ENCODE results near the gene ANKRD31.
"Not testable (repeated sequence)": the region's sequence is repeated elsewhere in the genome, so short reads cannot be mapped to it uniquely, and the experiment has no call there.

Gene ANKRD31

GRCh38 chr5:75226916-75227315 lies 9.8 kb downstream of the ANKRD31 start:
- no peak overlapping the region for H3K27ac ChIP-seq (ENCODE audit: low read depth, low read length)

GRCh38 chr5:75225506-75225905 lies 11.2 kb downstream of the ANKRD31 start:
- no peaks in the 10 kb centered on the region for H3K4me1 ChIP-seq (ENCODE audit: control insufficient read depth, insufficient read depth, low read length, unreplicated experiment)

More at GRCh38 chr5:75226916-75227315, 9.8 kb downstream of the ANKRD31 start:
- Histone ChIP-seq H3K79me2 (ENCODE audit: control insufficient read depth, insufficient read depth, low read length, unreplicated experiment) (no peaks in the 10 kb centered on the region), H3K4me3 (ENCODE audit: low read depth, low read length) (no peak overlapping the region), H3K4me1 (ENCODE audit: control insufficient read depth, insufficient read depth, low read length, unreplicated experiment) (no peaks in the 10 kb centered on the region), H3K36me3 (ENCODE audit: insufficient read depth, low read length) (no peaks in the 10 kb centered on the region), H3K27me3 (ENCODE audit: insufficient read depth, low read length) (no peaks in the 10 kb centered on the region), H2AFZ (ENCODE audit: low read length, unreplicated experiment) (no peak overlapping the region)

GRCh38 chr5:75220787-75221186 lies 15.9 kb downstream of the ANKRD31 start:
- H3K4me1 ChIP-seq (ENCODE audit: control insufficient read depth, insufficient read depth, low read length, unreplicated experiment); H3K27ac ChIP-seq (ENCODE audit: low read depth, low read length); H2AFZ ChIP-seq (ENCODE audit: low read length, unreplicated experiment); H3K79me2 ChIP-seq (ENCODE audit: control insufficient read depth, insufficient read depth, low read length, unreplicated experiment); H3K27me3 ChIP-seq (ENCODE audit: insufficient read depth, low read length); H3K36me3 ChIP-seq (ENCODE audit: insufficient read depth, low read length); H3K4me3 ChIP-seq (ENCODE audit: low read depth, low read length): not testable (repeated sequence)

More at GRCh38 chr5:75225506-75225905, 11.2 kb downstream of the ANKRD31 start:
- no peaks in the 10 kb centered on the region for H3K27me3 ChIP-seq (ENCODE audit: insufficient read depth, low read length)
- H2AFZ ChIP-seq (ENCODE audit: low read length, unreplicated experiment) = no peak overlapping the region
- no peaks in the 10 kb centered on the region for H3K36me3 ChIP-seq (ENCODE audit: insufficient read depth, low read length)
- H3K27ac ChIP-seq (ENCODE audit: low read depth, low read length) = no peak overlapping the region
- no peak overlapping the region for H3K4me3 ChIP-seq (ENCODE audit: low read depth, low read length)
- H3K79me2 ChIP-seq (ENCODE audit: control insufficient read depth, insufficient read depth, low read length, unreplicated experiment) = no peaks in the 10 kb centered on the region

- Histone ChIP-seq H3K27me3 (ENCODE audit: insufficient read depth, low read length) (no peaks in the 10 kb centered on the region; the same call in 1 of the 2 replicates), H3K4me3 (ENCODE audit: low read depth, low read length) (no peak overlapping the region)
Measured at GRCh38 chr5:75214928-75215327, 21.8 kb downstream of the ANKRD31 start.

GRCh38 chr5:75214409-75214808 lies 22.3 kb downstream of the ANKRD31 start:
- no peak overlapping the region for H2AFZ ChIP-seq (ENCODE audit: low read length, unreplicated experiment)
- no peaks in the 10 kb centered on the region for H3K79me2 ChIP-seq (ENCODE audit: control insufficient read depth, insufficient read depth, low read length, unreplicated experiment)
- no peaks in the 10 kb centered on the region for H3K27me3 ChIP-seq (ENCODE audit: insufficient read depth, low read length)
- no peaks in the 10 kb centered on the region for H3K36me3 ChIP-seq (ENCODE audit: insufficient read depth, low read length)
- no peaks in the 10 kb centered on the region for H3K4me1 ChIP-seq (ENCODE audit: control insufficient read depth, insufficient read depth, low read length, unreplicated experiment)
- no peak overlapping the region for H3K27ac ChIP-seq (ENCODE audit: low read depth, low read length)
- no peak overlapping the region for H3K4me3 ChIP-seq (ENCODE audit: low read depth, low read length)

More at GRCh38 chr5:75214928-75215327, 21.8 kb downstream of the ANKRD31 start:
- H3K36me3 ChIP-seq (ENCODE audit: insufficient read depth, low read length) = no peaks in the 10 kb centered on the region
- no peaks in the 10 kb centered on the region for H3K4me1 ChIP-seq (ENCODE audit: control insufficient read depth, insufficient read depth, low read length, unreplicated experiment)
- H3K79me2 ChIP-seq (ENCODE audit: control insufficient read depth, insufficient read depth, low read length, unreplicated experiment) = no peaks in the 10 kb centered on the region
- H2AFZ ChIP-seq (ENCODE audit: low read length, unreplicated experiment) = no peak overlapping the region
- no peak overlapping the region for H3K27ac ChIP-seq (ENCODE audit: low read depth, low read length)

GRCh38 chr5:75203604-75204003 lies 33.1 kb downstream of the ANKRD31 start:
- H3K27ac ChIP-seq (ENCODE audit: low read depth, low read length) = no peak overlapping the region
- H2AFZ ChIP-seq (ENCODE audit: low read length, unreplicated experiment) = no peak overlapping the region
- no peaks in the 10 kb centered on the region for H3K4me1 ChIP-seq (ENCODE audit: control insufficient read depth, insufficient read depth, low read length, unreplicated experiment)
- no peaks in the 10 kb centered on the region for H3K79me2 ChIP-seq (ENCODE audit: control insufficient read depth, insufficient read depth, low read length, unreplicated experiment)
- no peak overlapping the region for H3K4me3 ChIP-seq (ENCODE audit: low read depth, low read length)
- H3K27me3 ChIP-seq (ENCODE audit: insufficient read depth, low read length) = no peaks in the 10 kb centered on the region
- H3K36me3 ChIP-seq (ENCODE audit: insufficient read depth, low read length) = no peaks in the 10 kb centered on the region

GRCh38 chr5:75202935-75203334 lies 33.7 kb downstream of the ANKRD31 start:
- Histone ChIP-seq H3K79me2 (ENCODE audit: control insufficient read depth, insufficient read depth, low read length, unreplicated experiment) (no peaks in the 10 kb centered on the region), H3K36me3 (ENCODE audit: insufficient read depth, low read length) (no peaks in the 10 kb centered on the region), H3K4me3 (ENCODE audit: low read depth, low read length) (no peak overlapping the region), H3K27me3 (ENCODE audit: insufficient read depth, low read length) (no peaks in the 10 kb centered on the region), H3K4me1 (ENCODE audit: control insufficient read depth, insufficient read depth, low read length, unreplicated experiment) (no peaks in the 10 kb centered on the region), H2AFZ (ENCODE audit: low read length, unreplicated experiment) (no peak overlapping the region), H3K27ac (ENCODE audit: low read depth, low read length) (no peak overlapping the region)

GRCh38 chr5:75200776-75201175 lies 35.9 kb downstream of the ANKRD31 start:
- Histone ChIP-seq H2AFZ (ENCODE audit: low read length, unreplicated experiment) (no peak overlapping the region), H3K27ac (ENCODE audit: low read depth, low read length) (no peak overlapping the region), H3K79me2 (ENCODE audit: control insufficient read depth, insufficient read depth, low read length, unreplicated experiment) (no peaks in the 10 kb centered on the region), H3K4me3 (ENCODE audit: low read depth, low read length) (no peak overlapping the region), H3K4me1 (ENCODE audit: control insufficient read depth, insufficient read depth, low read length, unreplicated experiment) (no peaks in the 10 kb centered on the region), H3K27me3 (ENCODE audit: insufficient read depth, low read length) (no peaks in the 10 kb centered on the region), H3K36me3 (ENCODE audit: insufficient read depth, low read length) (no peaks in the 10 kb centered on the region)

GRCh38 chr5:75199946-75200345 lies 36.7 kb downstream of the ANKRD31 start:
- Histone ChIP-seq H3K4me1 (ENCODE audit: control insufficient read depth, insufficient read depth, low read length, unreplicated experiment) (no peaks in the 10 kb centered on the region), H3K79me2 (ENCODE audit: control insufficient read depth, insufficient read depth, low read length, unreplicated experiment) (no peaks in the 10 kb centered on the region), H3K4me3 (ENCODE audit: low read depth, low read length) (no peak overlapping the region), H3K27me3 (ENCODE audit: insufficient read depth, low read length) (no peaks in the 10 kb centered on the region), H2AFZ (ENCODE audit: low read length, unreplicated experiment) (no peak overlapping the region), H3K27ac (ENCODE audit: low read depth, low read length) (no peak overlapping the region), H3K36me3 (ENCODE audit: insufficient read depth, low read length) (no peaks in the 10 kb centered on the region)

- H3K27me3 ChIP-seq (ENCODE audit: insufficient read depth, low read length) = no peaks in the 10 kb centered on the region
- no peak overlapping the region for H3K27ac ChIP-seq (ENCODE audit: low read depth, low read length)
- H3K4me1 ChIP-seq (ENCODE audit: control insufficient read depth, insufficient read depth, low read length, unreplicated experiment) = no peaks in the 10 kb centered on the region
- H3K36me3 ChIP-seq (ENCODE audit: insufficient read depth, low read length) = no peaks in the 10 kb centered on the region
- H3K4me3 ChIP-seq (ENCODE audit: low read depth, low read length) = no peak overlapping the region
- H2AFZ ChIP-seq (ENCODE audit: low read length, unreplicated experiment) = no peak overlapping the region
- H3K79me2 ChIP-seq (ENCODE audit: control insufficient read depth, insufficient read depth, low read length, unreplicated experiment) = no peaks in the 10 kb centered on the region
Measured at GRCh38 chr5:75199071-75199470, 37.6 kb downstream of the ANKRD31 start.

- no peak overlapping the region for H2AFZ ChIP-seq (ENCODE audit: low read length, unreplicated experiment)
- H3K4me3 ChIP-seq (ENCODE audit: low read depth, low read length) = no peak overlapping the region
- no peaks in the 10 kb centered on the region for H3K4me1 ChIP-seq (ENCODE audit: control insufficient read depth, insufficient read depth, low read length, unreplicated experiment)
- H3K27me3 ChIP-seq (ENCODE audit: insufficient read depth, low read length) = no peaks in the 10 kb centered on the region
- H3K36me3 ChIP-seq (ENCODE audit: insufficient read depth, low read length) = no peaks in the 10 kb centered on the region
- no peak overlapping the region for H3K27ac ChIP-seq (ENCODE audit: low read depth, low read length)
- H3K79me2 ChIP-seq (ENCODE audit: control insufficient read depth, insufficient read depth, low read length, unreplicated experiment) = no peaks in the 10 kb centered on the region
Measured at GRCh38 chr5:75197745-75198144, 38.9 kb downstream of the ANKRD31 start.

All from ACC112 (cell line).